CD4-positive, CD25-positive, alpha-beta regulatory T cell (primary cell): ENCODE results near the gene BANF1. TPM values are rescaled to one million over a fixed set of nuclear protein-coding genes. Genes with fewer than 3 reads are reported as not detected.

Experiments used
- ATAC-seq, 2 donors: fragments of 150-1000 bp; cut with Tn5 transposase; one replicate each; pipeline ENCODE4 v1.10.0; 2021; ENCODE audit warnings: low read depth in 2 of 2, moderate number of reproducible peaks in 2 of 2, moderate library complexity in 1 of 2
- DNase-seq, 3 donors: peaks; one replicate each; pipeline versions ENCODE4 v3.0.0 to v3.0.0-alpha.2; 2012 to 2022; ENCODE audit warnings: mixed read lengths in 1 of 3
- H3K27ac ChIP-seq: one replicate; pipeline ENCODE4 v1.7.0; 2013; ENCODE audit warnings: mild to moderate bottlenecking, low read length; ENCODE audit not compliant: insufficient read depth, poor library complexity, severe bottlenecking
- H3K27me3 ChIP-seq: one replicate; pipeline ENCODE4 v1.7.0; 2013; ENCODE audit warnings: low read length; ENCODE audit not compliant: control insufficient read depth, insufficient read depth
- H3K36me3 ChIP-seq: one replicate; pipeline ENCODE4 v1.7.0; 2013; ENCODE audit warnings: mild to moderate bottlenecking, low read length, moderate library complexity; ENCODE audit not compliant: control insufficient read depth, insufficient read depth
- H3K4me1 ChIP-seq: 2 replicates; pipeline ENCODE4 v1.7.0; 2013; ENCODE audit warnings: mild to moderate bottlenecking, low read length; ENCODE audit not compliant: insufficient read depth, control insufficient read depth, poor library complexity, severe bottlenecking
- H3K4me3 ChIP-seq: one replicate; pipeline ENCODE4 v1.7.0; 2013; ENCODE audit warnings: low read depth, mild to moderate bottlenecking, low read length, moderate library complexity
- H3K9me3 ChIP-seq, 2 experiments: 1 replicate in 1 of 2; 2 replicates in 1 of 2; pipeline ENCODE4 v1.7.0; 2013; ENCODE audit warnings: low read length in 2 of 2, mild to moderate bottlenecking in 1 of 2, moderate library complexity in 1 of 2; ENCODE audit not compliant: control insufficient read depth in 2 of 2
- H3K27ac Mint-ChIP-seq, 3 donors: one replicate each; pipeline ENCODE4 v1.8.0; 2020 to 2022; ENCODE audit warnings: mild to moderate bottlenecking in 3 of 3, mixed read lengths in 3 of 3, moderate library complexity in 2 of 3
- H3K27me3 Mint-ChIP-seq: one replicate; pipeline ENCODE4 v1.8.0; 2022; ENCODE audit warnings: mild to moderate bottlenecking, mixed read lengths
- H3K36me3 Mint-ChIP-seq: one replicate; pipeline ENCODE4 v1.8.0; 2020; ENCODE audit warnings: mixed read lengths
- H3K4me1 Mint-ChIP-seq, 4 donors: one replicate each; pipeline ENCODE4 v1.8.0; 2020 to 2022; ENCODE audit warnings: mixed read lengths in 4 of 4, mild to moderate bottlenecking in 1 of 4
- H3K4me3 Mint-ChIP-seq, 4 donors: one replicate each; pipeline ENCODE4 v1.8.0; 2020 to 2022; ENCODE audit warnings: mild to moderate bottlenecking in 4 of 4, mixed read lengths in 4 of 4, moderate library complexity in 3 of 4
- H3K9me3 Mint-ChIP-seq, 7 donors: one replicate each; pipeline ENCODE4 v1.8.0; 2020 to 2022; ENCODE audit warnings: mixed read lengths in 7 of 7, mild to moderate bottlenecking in 3 of 7, moderate library complexity in 2 of 7
- polyA plus RNA-seq, 4 donors: library from polyadenylated mRNA; unstranded; fragments of 300-500 nt; fragmentation: Illumina TruSeq; gene quantifications; one replicate each; pipeline ENCODE4 v1.2.3, GENCODE V29; 2021
- total RNA-seq: library from RNA; stranded (reverse); gene quantifications from one replicate; pipeline ENCODE4 v1.2.3, GENCODE V29; 2022

The BANF1 gene
- total and polyA plus RNA-seq, 5 donors from 2014 or later: 41.8 to 170 (median 147) TPM

DNA sequence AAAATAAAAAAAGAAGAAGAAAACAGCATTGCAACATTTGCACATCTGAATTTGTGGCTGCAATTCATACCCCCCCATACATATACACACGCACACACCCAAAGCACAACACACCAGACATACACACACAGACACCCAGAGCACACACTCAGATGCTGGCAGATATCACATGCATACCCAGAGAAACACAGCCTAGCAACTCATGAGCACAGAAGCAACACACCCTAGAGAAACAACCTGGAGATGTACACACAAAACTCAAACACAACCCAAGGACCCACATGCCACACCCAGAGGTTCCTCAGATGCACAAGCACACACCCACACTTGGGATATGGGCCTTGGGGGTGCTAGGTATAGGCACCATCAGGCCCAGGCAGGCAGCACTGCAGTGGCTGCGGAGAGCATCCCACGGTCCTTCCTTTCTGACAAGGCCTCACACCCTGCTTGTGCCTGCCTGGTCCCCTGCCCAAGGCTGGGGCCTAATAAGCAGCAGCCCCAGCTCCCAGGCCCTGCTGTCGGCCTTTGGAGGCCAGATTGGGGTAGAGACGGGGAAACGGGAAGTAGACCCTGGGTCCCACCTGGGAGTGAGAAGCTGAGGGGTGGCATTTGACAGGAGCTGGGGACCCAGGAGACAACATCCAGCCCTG, 12.6 kb downstream of the BANF1 start:
- peaks cover 8% of the 10 kb centered on the region for H3K4me1 ChIP-seq
- H3K27me3 ChIP-seq: peaks cover 8% of the 10 kb centered on the region
- Mint-ChIP-seq H3K27ac (peak overlapping the region in 1 of 3 donors; percentile 7), H3K9me3 (peaks cover 0 to 2% (median 0%) of the 10 kb centered on the region in 7 donors), H3K4me1 (no peaks in the 10 kb centered on the region), H3K36me3 (no peaks in the 10 kb centered on the region), H3K27me3 (peaks cover 27% of the 10 kb centered on the region), H3K4me3 (no peak overlapping the region)
- ATAC-seq (no peak), DNase-seq (no peak)
- H3K36me3 ChIP-seq: no peaks in the 10 kb centered on the region
- H3K4me3 ChIP-seq: no peak overlapping the region
- no peak overlapping the region for H3K27ac ChIP-seq
- no peaks in the 10 kb centered on the region for H3K9me3 ChIP-seq

DNA sequence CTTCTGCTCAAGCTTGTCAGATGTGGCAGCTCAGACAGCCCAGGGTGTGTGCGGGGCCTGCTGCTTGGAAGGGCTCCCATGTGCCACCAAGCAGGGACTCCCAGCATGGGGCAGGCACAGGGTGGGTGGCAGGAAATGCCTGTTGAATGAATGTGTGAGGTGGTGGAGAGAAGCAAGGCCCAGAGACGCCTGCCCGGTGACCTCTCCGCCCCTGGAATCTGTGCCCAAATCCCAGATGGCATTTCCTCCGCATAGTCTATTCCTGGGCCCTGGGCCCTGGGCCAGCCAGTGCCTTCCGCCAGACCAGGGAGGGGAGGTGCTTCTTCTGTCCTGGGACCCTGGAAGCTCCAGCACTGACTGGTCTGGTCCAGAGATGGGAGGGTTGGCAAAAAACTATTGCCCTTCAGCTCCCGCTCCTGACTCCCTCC, 13.2 kb downstream of the BANF1 start:
- H3K27ac ChIP-seq: no peak overlapping the region
- Mint-ChIP-seq H3K4me3 (no peak overlapping the region), H3K27ac (no peak overlapping the region), H3K36me3 (no peaks in the 10 kb centered on the region), H3K4me1 (no peaks in the 10 kb centered on the region), H3K9me3 (no peaks in the 10 kb centered on the region), H3K27me3 (peaks cover 22% of the 10 kb centered on the region)
- H3K27me3 ChIP-seq: peaks cover 8% of the 10 kb centered on the region
- H3K9me3 ChIP-seq: no peaks in the 10 kb centered on the region
- ATAC-seq (no peak), DNase-seq (no peak)
- no peaks in the 10 kb centered on the region for H3K36me3 ChIP-seq
- H3K4me1 ChIP-seq: peaks cover 8% of the 10 kb centered on the region
- H3K4me3 ChIP-seq: no peak overlapping the region

DNA sequence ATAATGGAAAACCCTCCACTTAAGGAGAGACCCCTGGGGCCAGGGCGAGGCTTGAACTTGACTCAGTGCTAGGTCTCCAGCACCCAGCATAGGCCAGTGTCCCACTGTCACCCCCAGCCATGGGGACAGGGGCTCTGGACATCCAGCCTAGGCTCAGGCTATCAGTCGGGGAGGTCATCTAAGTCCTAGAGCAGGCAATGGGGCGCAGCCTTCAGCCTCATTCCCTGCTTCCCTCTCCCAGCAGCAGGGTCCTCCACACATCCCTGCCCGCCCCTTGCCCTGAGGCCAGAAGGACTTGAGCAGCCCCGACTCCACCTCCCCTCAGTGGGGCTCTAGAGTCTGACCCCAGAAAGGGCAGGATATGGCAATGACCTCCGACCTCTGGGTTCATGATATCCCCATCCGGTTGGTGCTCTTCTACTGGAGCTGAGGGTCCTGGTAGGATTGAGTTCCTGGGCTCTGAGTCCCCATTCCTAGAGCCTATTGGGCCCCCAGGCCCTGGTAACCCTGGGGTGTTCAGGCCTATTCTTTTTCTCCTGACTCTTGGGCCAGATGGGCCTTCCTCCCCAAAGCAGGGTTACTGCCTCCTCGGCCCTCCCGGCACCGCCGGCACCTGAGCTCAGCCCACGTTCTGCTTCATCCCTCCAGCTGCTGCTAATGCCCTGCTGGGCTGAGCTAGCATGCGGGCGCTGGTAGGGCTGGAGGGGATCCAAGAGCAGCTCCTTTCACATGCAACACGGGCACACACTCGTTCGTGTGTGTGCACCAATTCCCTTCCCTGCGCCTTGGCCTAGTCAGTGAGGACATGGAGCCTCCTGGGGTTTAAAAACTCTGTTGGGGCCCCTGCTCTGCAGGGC, 13.9 kb downstream of the BANF1 start:
- Histone ChIP-seq H3K27me3 (peaks cover 8% of the 10 kb centered on the region), H3K36me3 (no peaks in the 10 kb centered on the region), H3K27ac (no peak overlapping the region), H3K9me3 (no peaks in the 10 kb centered on the region), H3K4me1 (peaks cover 8% of the 10 kb centered on the region), H3K4me3 (no peak overlapping the region)
- Mint-ChIP-seq H3K27me3 (peaks cover 17% of the 10 kb centered on the region), H3K36me3 (no peaks in the 10 kb centered on the region), H3K27ac (no peak overlapping the region), H3K9me3 (no peaks in the 10 kb centered on the region), H3K4me1 (no peaks in the 10 kb centered on the region), H3K4me3 (no peak overlapping the region)
- DNase-seq (no peak), ATAC-seq (no peak)

DNA sequence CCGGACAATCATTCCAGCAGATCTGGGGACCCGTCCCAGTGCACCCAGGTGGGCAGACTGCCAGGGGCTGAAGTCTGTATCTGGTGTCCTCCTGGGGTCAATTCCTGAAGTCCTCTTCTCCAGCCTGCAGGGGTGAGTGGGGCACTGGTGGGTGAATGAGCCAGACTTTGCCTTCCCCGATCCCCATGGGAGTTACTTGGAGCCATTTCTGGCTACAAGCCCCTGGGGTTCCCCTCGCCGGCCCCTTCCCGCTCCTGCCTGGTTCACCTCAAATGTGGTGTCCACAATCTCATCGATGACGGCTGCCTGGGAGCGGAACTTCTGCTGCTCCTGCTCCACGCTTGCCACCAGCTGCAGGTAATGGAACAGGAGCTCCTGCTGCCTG, 14.5 kb downstream of the BANF1 start:
- Mint-ChIP-seq H3K27me3 (peaks cover 13% of the 10 kb centered on the region), H3K27ac (no peak overlapping the region), H3K4me3 (no peak overlapping the region), H3K4me1 (no peaks in the 10 kb centered on the region), H3K9me3 (no peaks in the 10 kb centered on the region), H3K36me3 (no peaks in the 10 kb centered on the region)
- no peak for ATAC-seq
- no peak overlapping the region for H3K4me3 ChIP-seq
- H3K27ac ChIP-seq: no peak overlapping the region
- no peaks in the 10 kb centered on the region for H3K36me3 ChIP-seq
- H3K27me3 ChIP-seq: peaks cover 3% of the 10 kb centered on the region
- H3K9me3 ChIP-seq: no peaks in the 10 kb centered on the region
- H3K4me1 ChIP-seq: peaks cover 5% of the 10 kb centered on the region
- no peak for DNase-seq

DNA sequence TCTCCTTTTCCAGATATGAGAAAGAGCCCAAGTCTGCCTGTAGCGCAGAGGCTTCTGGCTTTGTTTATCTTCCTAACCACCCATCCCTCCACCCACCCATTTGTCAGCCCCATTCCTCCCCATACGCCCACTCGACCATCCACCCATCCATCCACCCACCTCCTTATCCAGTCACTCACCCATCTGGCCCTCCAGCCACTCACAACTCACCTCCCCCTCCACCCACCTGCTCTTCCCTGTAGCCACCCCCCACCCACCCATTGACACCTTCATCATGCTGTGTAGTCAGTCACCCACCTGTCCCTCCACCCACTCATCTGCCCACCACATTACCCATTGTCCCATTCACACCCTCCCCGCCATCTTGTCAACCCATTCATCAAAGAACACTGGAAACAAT, 15.0 kb downstream of the BANF1 start:
- Mint-ChIP-seq H3K36me3 (no peaks in the 10 kb centered on the region), H3K4me3 (no peak overlapping the region), H3K4me1 (peaks cover 0 to under 1% (median under 1%) of the 10 kb centered on the region in 4 donors), H3K9me3 (no peaks in the 10 kb centered on the region), H3K27ac (no peak overlapping the region), H3K27me3 (peaks cover 10% of the 10 kb centered on the region)
- Histone ChIP-seq H3K9me3 (no peaks in the 10 kb centered on the region), H3K27ac (no peak overlapping the region), H3K4me3 (no peak overlapping the region), H3K27me3 (peaks cover 3% of the 10 kb centered on the region), H3K4me1 (peaks cover 1% of the 10 kb centered on the region), H3K36me3 (no peaks in the 10 kb centered on the region)
- DNase-seq (no peak), ATAC-seq (no peak)

DNA sequence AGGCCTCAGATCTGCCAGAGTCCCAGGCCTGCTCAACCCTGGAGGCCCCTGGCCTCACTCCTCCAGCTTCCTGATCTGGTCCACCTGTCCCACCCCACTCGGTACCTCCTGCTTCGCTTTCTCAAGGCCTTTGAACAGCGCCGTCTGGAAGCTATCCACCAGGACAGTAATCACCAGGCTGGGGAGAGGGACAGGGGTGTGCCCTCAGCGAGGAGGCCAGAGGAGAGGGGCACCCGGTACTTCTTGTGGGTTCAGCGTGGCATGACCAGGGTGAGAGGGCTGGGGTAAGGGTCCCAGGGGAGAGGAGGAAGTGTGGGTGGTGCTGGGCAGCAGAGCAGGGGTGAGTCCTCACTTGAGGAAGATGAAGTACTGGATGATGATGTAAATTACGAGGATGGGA, 17.9 kb downstream of the BANF1 start:
- Histone ChIP-seq H3K27ac (no peak overlapping the region), H3K4me3 (no peak overlapping the region), H3K36me3 (no peaks in the 10 kb centered on the region), H3K4me1 (peaks cover 6% of the 10 kb centered on the region), H3K9me3 (no peaks in the 10 kb centered on the region), H3K27me3 (no peaks in the 10 kb centered on the region)
- Mint-ChIP-seq H3K9me3 (no peaks in the 10 kb centered on the region), H3K4me3 (no peak overlapping the region), H3K27ac (no peak overlapping the region), H3K4me1 (peaks cover 4 to 6% (median 5%) of the 10 kb centered on the region in 4 donors), H3K27me3 (peaks cover 6% of the 10 kb centered on the region), H3K36me3 (no peaks in the 10 kb centered on the region)
- ATAC-seq (no peak), DNase-seq (no peak)

DNA sequence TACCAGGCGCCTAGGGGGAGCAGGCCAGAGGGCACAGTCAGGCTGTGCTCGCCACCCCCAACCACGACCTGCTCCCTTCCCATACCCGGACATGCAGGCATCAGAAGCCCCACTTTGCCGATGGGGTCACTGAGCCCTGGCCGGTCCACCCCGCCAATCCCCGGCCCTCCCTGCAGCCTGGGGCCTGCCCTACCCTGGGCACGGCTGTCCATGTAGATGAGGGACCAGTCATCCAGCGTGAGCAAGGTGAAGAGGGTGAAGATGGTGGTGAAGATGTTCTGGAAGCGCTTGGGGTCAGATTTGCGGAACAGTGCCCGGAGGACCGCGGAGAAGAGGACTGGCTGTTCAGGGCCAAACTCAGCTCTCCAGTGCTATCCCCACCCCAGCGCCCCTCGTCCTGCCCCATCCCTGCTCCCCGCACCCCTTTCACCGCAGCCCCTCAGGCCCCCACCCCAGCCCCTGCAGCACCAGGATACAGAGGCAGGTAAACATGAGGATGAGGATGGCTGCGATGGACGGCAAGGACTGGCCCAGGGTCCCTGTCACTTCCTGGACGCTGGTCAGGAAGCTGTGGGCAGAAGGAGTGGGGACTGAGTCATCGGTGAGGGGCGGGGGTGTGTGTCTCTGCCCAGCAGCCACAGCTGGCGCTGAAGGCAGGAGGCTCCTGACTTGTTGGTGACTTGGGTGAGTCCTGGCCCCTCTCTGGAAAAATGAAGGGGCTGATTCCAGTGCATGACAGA, 18.5 kb downstream of the BANF1 start:
- ATAC-seq: no peak
- Mint-ChIP-seq H3K36me3 (no peaks in the 10 kb centered on the region), H3K4me3 (no peak overlapping the region), H3K9me3 (no peaks in the 10 kb centered on the region), H3K27ac (no peak overlapping the region), H3K4me1 (peaks cover 4 to 6% (median 5%) of the 10 kb centered on the region in 4 donors), H3K27me3 (peaks cover 6% of the 10 kb centered on the region)
- H3K27ac ChIP-seq: no peak overlapping the region
- no peaks in the 10 kb centered on the region for H3K27me3 ChIP-seq
- H3K36me3 ChIP-seq: no peaks in the 10 kb centered on the region
- peaks cover 6% of the 10 kb centered on the region for H3K4me1 ChIP-seq
- DNase-seq: no peak
- H3K9me3 ChIP-seq: no peaks in the 10 kb centered on the region
- H3K4me3 ChIP-seq: no peak overlapping the region
